GM10266 (cell line): ENCODE results near the gene MYMK.

Source experiments
- DNase-seq: peaks from one replicate; pipeline ENCODE4 v3.0.0; 2012; ENCODE audit errors: extremely low spot score
- TF ChIP-seq, protein P1 (sequence below): IDR thresholded peaks from 2 replicates; pipeline ENCODE4 v1.5.1; 2012; ENCODE audit warnings: mild to moderate bottlenecking, low read depth; ENCODE audit not compliant: control insufficient read depth, insufficient read depth; ENCODE audit errors: missing control alignments

Gene MYMK

DNA sequence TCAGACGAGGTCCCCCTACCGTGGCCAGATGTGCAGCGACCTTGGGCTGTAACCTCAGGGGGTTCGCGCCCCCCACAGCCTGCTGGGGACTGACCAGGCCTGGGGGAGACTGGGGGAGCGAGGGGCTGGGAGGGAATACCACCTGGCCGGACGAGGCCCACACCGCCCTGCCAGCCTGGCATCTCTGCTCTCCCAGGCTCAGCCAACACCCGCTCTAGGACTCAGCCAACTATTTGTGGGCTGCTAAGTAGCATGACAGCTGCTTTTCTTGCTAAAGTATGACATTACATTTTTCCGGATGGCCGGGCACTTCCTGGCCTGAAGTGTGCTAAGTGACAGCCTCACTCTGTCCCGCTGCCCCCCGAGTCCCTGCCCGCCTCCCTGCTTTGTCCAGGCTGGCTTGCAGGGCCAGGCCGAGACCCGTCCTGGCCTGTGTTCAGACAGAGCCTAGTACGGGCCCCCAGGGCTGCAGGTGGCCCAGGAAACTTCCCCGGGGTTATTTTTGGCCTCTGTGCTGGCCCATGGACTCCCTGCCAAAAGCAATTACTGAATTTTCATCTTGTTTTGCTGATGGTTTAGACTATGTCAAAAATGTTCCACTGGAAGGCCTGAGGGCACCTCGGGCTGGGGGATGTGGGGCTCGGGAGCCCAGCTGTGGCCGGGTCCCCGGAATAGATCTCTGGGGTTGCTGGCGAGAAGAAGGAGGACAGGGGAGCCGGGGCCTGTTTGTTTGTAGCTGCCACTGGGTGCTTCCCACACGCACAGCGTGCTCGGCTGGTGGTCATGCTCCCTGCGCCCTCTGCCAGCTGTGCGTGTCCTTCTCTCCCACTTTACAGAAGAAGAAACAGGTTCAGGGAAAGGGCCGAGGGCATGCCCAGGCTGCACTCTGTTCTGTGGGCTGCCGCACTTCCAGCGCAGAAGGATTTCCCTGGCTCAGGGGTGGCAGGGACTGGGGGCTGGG, 32.4 kb downstream of the MYMK start:
- no peak for DNase-seq
- TF ChIP-seq, protein P1, sequence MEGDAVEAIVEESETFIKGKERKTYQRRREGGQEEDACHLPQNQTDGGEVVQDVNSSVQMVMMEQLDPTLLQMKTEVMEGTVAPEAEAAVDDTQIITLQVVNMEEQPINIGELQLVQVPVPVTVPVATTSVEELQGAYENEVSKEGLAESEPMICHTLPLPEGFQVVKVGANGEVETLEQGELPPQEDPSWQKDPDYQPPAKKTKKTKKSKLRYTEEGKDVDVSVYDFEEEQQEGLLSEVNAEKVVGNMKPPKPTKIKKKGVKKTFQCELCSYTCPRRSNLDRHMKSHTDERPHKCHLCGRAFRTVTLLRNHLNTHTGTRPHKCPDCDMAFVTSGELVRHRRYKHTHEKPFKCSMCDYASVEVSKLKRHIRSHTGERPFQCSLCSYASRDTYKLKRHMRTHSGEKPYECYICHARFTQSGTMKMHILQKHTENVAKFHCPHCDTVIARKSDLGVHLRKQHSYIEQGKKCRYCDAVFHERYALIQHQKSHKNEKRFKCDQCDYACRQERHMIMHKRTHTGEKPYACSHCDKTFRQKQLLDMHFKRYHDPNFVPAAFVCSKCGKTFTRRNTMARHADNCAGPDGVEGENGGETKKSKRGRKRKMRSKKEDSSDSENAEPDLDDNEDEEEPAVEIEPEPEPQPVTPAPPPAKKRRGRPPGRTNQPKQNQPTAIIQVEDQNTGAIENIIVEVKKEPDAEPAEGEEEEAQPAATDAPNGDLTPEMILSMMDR, result no peak

DNA sequence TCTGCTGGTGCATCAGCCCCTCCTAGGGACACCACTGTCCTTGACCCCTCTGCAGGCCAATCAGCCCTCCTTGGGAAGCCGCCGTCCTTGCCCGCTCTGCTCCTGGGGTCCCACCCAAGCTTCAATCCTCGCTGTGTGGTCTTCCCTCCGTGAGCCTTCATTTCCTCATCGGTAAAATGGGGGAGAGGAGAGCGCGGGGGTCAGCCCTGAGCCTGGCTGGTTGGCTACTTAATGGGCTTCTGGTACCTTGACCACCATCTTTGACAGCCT, 33.2 kb downstream of the MYMK start:
- DNase-seq, result no peak
- TF ChIP-seq, protein P1, result no peak

DNA sequence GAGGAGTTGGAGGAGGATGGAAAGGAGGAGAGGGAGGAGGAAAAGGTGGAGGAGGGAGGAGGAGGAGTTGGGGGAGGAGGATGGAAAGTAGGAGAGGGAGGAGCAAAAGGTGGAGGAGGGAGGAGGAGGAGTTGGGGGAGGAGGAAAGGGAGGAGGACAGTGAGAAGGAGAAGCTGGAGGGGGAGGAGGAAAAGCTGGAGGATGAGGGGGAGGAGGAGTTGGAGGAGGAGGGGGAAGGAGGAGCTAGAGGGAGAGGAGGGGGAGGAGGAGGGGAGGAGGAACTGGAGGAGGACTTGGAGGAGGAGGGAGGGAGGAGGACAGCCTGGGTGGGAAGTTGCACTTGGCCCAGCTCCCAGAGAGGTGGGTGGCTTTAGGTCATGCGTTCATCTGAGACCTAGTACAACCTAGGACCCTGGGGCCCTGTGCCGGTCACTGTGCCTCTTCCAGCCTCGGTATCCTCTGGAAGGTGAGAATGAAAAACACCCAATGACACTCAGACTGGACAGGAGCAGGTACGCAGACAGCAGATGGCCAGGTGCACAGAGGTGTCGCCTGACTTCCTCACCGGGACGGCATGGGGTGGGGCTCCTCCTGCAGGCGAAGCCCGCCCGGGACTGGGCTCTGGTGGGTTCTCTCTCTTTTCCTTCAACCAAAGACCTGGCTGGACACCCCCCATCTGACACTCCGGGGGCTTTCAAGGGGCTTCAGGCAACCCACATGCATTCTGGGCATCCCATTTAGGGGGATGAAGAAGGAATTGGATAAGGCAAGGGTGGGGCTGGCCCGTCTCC, 33.7 kb downstream of the MYMK start:
- TF ChIP-seq, protein P1, result no peak
- no peak for DNase-seq

DNA sequence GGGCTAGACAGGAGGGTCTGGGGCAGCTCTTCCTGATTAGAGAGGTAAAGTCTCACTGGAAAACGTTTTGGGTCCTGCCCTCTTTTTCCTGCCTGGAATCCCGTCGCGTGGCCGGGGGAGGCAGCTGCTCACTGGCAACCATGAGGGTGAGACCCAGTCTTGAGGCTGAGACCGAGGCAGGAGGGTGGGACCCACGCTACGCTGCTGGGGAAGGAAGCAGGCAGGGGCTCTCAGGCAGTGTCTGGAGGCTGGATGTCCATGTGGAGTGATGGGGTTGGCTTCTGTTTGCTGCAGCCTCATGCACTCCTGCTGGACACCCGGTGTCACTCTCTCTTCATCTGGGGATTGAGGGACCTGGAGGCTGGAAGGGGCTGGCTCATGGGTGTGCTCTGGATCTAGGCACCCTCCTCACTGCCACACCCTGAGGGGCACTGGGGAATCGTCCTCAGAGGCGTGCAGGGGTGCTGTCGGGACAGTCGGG, 34.5 kb downstream of the MYMK start:
- TF ChIP-seq, protein P1, result no peak
- DNase-seq, result no peak

DNA sequence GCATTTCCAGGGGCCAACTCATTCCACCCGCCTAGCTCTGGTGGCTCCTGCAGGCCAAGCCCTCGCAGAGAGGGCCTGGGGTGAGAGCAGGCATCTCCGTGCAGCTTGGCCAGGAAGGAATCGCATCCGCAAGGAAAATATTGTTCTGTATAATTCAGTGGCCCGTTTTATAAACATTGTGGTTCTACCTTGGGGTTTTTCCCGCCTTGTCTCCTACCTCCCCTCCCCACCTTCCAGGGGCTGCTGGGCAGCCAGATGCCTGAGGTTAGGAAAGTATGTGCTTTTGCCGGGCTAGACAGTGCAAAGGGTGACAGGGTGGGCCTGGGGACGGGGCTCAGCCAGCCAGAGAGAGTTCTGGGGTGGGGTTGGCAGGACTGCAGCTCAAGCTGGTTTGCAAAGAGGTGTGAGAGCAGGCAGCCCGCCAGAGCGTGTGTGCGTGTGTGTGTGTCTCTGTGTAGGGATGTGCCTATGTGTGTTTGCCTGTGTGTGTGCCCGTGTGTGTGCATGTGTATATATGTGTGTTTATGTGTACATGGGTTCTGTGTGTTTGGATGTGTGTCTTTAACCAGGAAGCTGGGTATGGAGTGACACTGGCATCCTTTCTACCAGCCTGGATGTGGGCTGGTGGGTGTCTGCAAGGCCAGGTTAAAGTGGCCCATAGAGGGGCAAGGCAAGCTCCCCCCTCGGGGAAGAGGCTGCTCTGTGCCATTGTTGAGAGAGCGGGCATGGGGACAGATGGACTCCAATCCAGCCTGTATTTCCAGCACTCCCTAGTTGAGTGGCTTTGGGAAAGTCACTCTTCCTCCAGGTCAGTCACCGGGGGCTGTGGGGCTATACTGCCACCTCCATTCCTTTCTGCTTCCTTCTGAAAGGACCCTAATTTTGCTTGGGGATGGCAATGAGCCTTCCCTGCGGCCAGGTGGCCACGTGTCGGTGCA, 35.2 kb downstream of the MYMK start:
- TF ChIP-seq, protein P1, result no peak
- DNase-seq, result no peak

DNA sequence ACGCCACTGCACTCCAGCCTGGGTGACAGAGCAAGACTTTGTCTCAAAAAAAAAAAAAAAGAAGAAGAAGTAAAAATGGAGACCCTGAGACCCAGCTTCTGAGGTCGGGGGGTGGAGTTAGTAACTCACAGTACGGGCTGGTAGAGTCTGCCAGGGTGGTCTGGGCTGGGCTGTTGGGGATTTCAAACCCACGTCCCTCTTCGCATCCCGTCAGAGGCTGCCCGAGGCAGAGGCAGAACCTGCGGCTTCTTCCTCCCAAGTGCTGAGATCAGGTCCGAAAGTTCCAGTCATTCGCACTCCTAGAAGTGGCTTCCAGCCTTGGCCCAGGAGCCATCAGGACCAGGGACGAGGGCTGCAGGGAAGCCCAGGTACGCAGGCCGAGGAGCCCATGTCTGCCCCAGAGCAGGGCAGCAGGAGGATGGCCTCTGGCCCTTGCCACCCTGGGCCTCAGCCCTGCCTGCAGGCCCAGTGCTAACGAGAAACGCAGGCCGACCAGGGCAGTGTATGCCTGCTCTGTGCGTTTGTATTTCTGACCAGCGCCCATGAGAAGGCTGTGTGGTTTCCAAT, 36.0 kb downstream of the MYMK start:
- no peak for DNase-seq
- TF ChIP-seq, protein P1, result no peak
